HepG2 (cell line): ENCODE measurements around the gene ACER3. TPM values are rescaled to one million over a fixed set of nuclear protein-coding genes. Genes with fewer than 3 reads are reported as not detected.

ENCODE experiments used
- ATAC-seq: fragments of 200-7000 bp; cut with Tn5 transposase; 3 replicates; pipeline ENCODE4 v1.9.1; 2020; ENCODE audit warnings: mild to moderate bottlenecking, moderate library complexity
- BruUV-seq: library from RNA; stranded (reverse); fragments of 400-500 nt; replicated peaks from 2 replicates; lab custom pipeline; 2021; lab: Mats Ljungman, UMichigan
- CTCF ChIA-PET: fragments of 300-600 bp; formaldehyde crosslinking; extraction: SDS; loops from one replicate; lab custom pipeline; 2021; ENCODE audit warnings: low total read pairs, inconsistent platforms, low intra/inter-chr PET ratio; lab: Yijun Ruan, JAX
- POLR2A ChIA-PET: fragments of 350-600 bp; sonication (Branson Sonifier 250); formaldehyde crosslinking; loops from one replicate; lab custom pipeline; 2020; ENCODE audit warnings: antibody characterized with exemption, inconsistent platforms; lab: Yijun Ruan, JAX
- DNase-seq: peaks from one replicate; pipeline ENCODE4 v3.0.0-alpha.2; 2015; ENCODE audit warnings: low spot score
- FAIRE-seq: peaks from 3 replicates; lab custom pipeline; 2011; peaks lifted over from hg19 to GRCh38; lab: Jason Lieb, UNC
- H2AFZ ChIP-seq: one replicate; pipeline ENCODE4 v1.6.1; 2011; ENCODE audit warnings: low read length, inconsistent platforms
- H3K27ac ChIP-seq: fragments of 300-600 bp; 3 replicates; pipeline ENCODE4 v1.8.0; 2011; ENCODE audit warnings: mixed run types, mild to moderate bottlenecking, mixed read lengths, low read length, inconsistent platforms; ENCODE audit not compliant: insufficient read depth; ENCODE audit errors: extremely low read length
- H3K27me3 ChIP-seq, 2 experiments: fragments of 200-600 bp in 1 of 2; 2 replicates in 1 of 2; 3 replicates in 1 of 2; pipeline versions ENCODE4 v1.6.0 to v1.8.0; 2011; ENCODE audit warnings: low read length in 2 of 2, mild to moderate bottlenecking in 2 of 2, moderate library complexity in 2 of 2, inconsistent platforms in 1 of 2; ENCODE audit not compliant: insufficient read depth in 2 of 2, control insufficient read depth in 1 of 2
- H3K36me3 ChIP-seq, 2 experiments: fragments of 200-600 bp in 1 of 2; replicated peaks in 1 of 2; 2 replicates in 1 of 2; 3 replicates in 1 of 2; pipeline versions ENCODE4 v1.5.1 to v1.8.0; 2011; ENCODE audit warnings: low read length in 2 of 2, inconsistent platforms in 1 of 2; ENCODE audit not compliant: insufficient read depth in 2 of 2, control insufficient read depth in 1 of 2
- H3K4me1 ChIP-seq: 2 replicates; pipeline ENCODE4 v1.5.1; 2012; ENCODE audit warnings: low read length, inconsistent platforms; ENCODE audit not compliant: insufficient read depth
- H3K4me2 ChIP-seq: 2 replicates; pipeline ENCODE4 v1.6.0; 2011; ENCODE audit warnings: low read depth, low read length, inconsistent platforms
- H3K4me3 ChIP-seq, 3 experiments: fragments of 200-600 bp in 1 of 3; sonication (generic), shearing (Covaris generic) in 1 of 3; replicated peaks in 1 of 3; 2 replicates each; pipeline ENCODE4 v1.5.1; 2011 to 2016; ENCODE audit warnings: low read length in 3 of 3, inconsistent platforms in 2 of 3, low read depth in 2 of 3, mild to moderate bottlenecking in 2 of 3, control low read depth in 1 of 3, mixed read lengths in 1 of 3; ENCODE audit not compliant: insufficient read depth in 1 of 3
- H3K79me2 ChIP-seq: one replicate; pipeline ENCODE4 v1.6.1; 2011; ENCODE audit warnings: low read length, inconsistent platforms; ENCODE audit not compliant: insufficient read depth
- H3K9ac ChIP-seq: 2 replicates; pipeline ENCODE4 v1.6.0; 2011; ENCODE audit warnings: mild to moderate bottlenecking, low read depth, low read length, inconsistent platforms; ENCODE audit not compliant: insufficient read depth
- H3K9me3 ChIP-seq: 2 replicates; pipeline ENCODE4 v1.5.1; 2012; ENCODE audit warnings: mild to moderate bottlenecking, low read length
- H4K20me1 ChIP-seq: 2 replicates; pipeline ENCODE4 v1.6.0; 2011; ENCODE audit warnings: inconsistent platforms, mild to moderate bottlenecking, low read length, moderate library complexity; ENCODE audit not compliant: insufficient read depth
- BORCS8-MEF2B ChIP-seq: sonication (generic); formaldehyde crosslinking; IDR thresholded peaks from 2 replicates; pipeline ENCODE4 v1.8.0; 2022; ENCODE audit warnings: mild to moderate bottlenecking, missing genetic modification reagents
- CBX2 ChIP-seq, 2 experiments: fragments of 200-600 bp in 1 of 2; sonication (generic); formaldehyde crosslinking in 1 of 2; IDR thresholded peaks; 2 replicates each; pipeline versions ENCODE4 v1.7.0 to v1.8.1; 2018 to 2022; ENCODE audit warnings: low read depth in 2 of 2, low read length in 1 of 2, mild to moderate bottlenecking in 1 of 2, missing genetic modification reagents in 1 of 2
- CEBPB ChIP-seq: IDR thresholded peaks from 2 replicates; pipeline ENCODE4 v1.6.1; 2011; ENCODE audit warnings: low read depth, low read length, improper control_type of control experiment, borderline replicate concordance
- JUN ChIP-seq: sonication (generic); formaldehyde crosslinking; IDR thresholded peaks from 2 replicates; pipeline ENCODE4 v1.4.0; 2020; ENCODE audit warnings: mild to moderate bottlenecking, missing genetic modification reagents
- MLLT10 ChIP-seq: sonication (generic); formaldehyde crosslinking; IDR thresholded peaks from 2 replicates; pipeline ENCODE4 v1.4.0; 2020; ENCODE audit warnings: missing genetic modification reagents
- THYN1 ChIP-seq: sonication (generic); formaldehyde crosslinking; IDR thresholded peaks from 2 replicates; pipeline ENCODE4 v1.8.1; 2023; ENCODE audit warnings: low read depth, mild to moderate bottlenecking, moderate library complexity, missing genetic modification reagents, borderline replicate concordance
- ZNF232 ChIP-seq: sonication (generic); formaldehyde crosslinking; IDR thresholded peaks from 2 replicates; pipeline ENCODE4 v1.4.0; 2020; ENCODE audit warnings: missing genetic modification reagents, borderline replicate concordance
- ZNF772 ChIP-seq: sonication (generic); formaldehyde crosslinking; IDR thresholded peaks from 2 replicates; pipeline ENCODE4 v1.5.0; 2020; ENCODE audit warnings: mild to moderate bottlenecking, missing genetic modification reagents
- WGBS: methylation state at CpG from one replicate; pipeline ENCODE4 v1.1.6; 2017; ENCODE audit warnings: low lambda C conversion rate; 5-methylcytosine and 5-hydroxymethylcytosine counted together
- in situ Hi-C: cut with HindIII; loops from 2 replicates; pipeline ENCODE4 v1.10.0; 2017; ENCODE audit warnings: low pct_unique_long_range_greater_than_20kb; ENCODE audit not compliant: extremely low pct_ligation_motif_present
- intact Hi-C: fragments of 100-400 bp; cut with micrococcal nuclease; formaldehyde crosslinking; loops from one replicate; pipeline ENCODE4 v1.10.0; 2022; ENCODE audit not compliant: unreplicated experiment
- polyA plus RNA-seq, 8 experiments: library from polyadenylated mRNA; depleted of rRNA in 3 of 8; stranded (reverse) in 7 of 8; unstranded in 1 of 8; fragments of >200 nt; fragmentation: Illumina TruSeq in 4 of 8; extraction: Trizol in 4 of 8; gene quantifications; 2 replicates each; pipeline versions ENCODE4 v1.2.1 to v1.2.3, GENCODE V29; 2011 to 2016; ENCODE audit warnings: low read depth in 4 of 8, missing spikeins in 1 of 8, mixed read lengths in 1 of 8; ENCODE audit not compliant: insufficient read depth in 1 of 8
- total RNA-seq, 5 experiments: library from RNA; depleted of rRNA; stranded (reverse); fragments of >200 nt; fragmentation: Illumina TruSeq; extraction: Trizol; gene quantifications; 2 replicates each; pipeline ENCODE4 v1.2.3, GENCODE V29; 2016; ENCODE audit warnings: low read depth in 1 of 5
- TF ChIP-seq, protein P1 (sequence below): sonication (generic); formaldehyde crosslinking; IDR thresholded peaks from 2 replicates; pipeline ENCODE4 v1.4.0; 2020; ENCODE audit warnings: missing genetic modification reagents
- TF ChIP-seq, protein P2 (sequence below): IDR thresholded peaks from 2 replicates; pipeline ENCODE4 v1.6.1; 2016; ENCODE audit warnings: mild to moderate bottlenecking, missing biosample characterization, missing genetic modification reagents
- TF ChIP-seq, protein P3 (sequence below): sonication (generic); formaldehyde crosslinking; IDR thresholded peaks from 2 replicates; pipeline ENCODE4 v1.4.0; 2020; ENCODE audit warnings: missing genetic modification reagents
- TF ChIP-seq, protein P4 (sequence below): sonication (generic); formaldehyde crosslinking; IDR thresholded peaks from 2 replicates; pipeline ENCODE4 v1.4.0; 2020; ENCODE audit warnings: mild to moderate bottlenecking, missing genetic modification reagents

ACER3 gene
- total and polyA plus RNA-seq, 2 of the 13 experiments (the other 11 are each of a cell fraction or from before 2014, with no cell fraction given), result 6.0 to 9.8 TPM

DNA sequence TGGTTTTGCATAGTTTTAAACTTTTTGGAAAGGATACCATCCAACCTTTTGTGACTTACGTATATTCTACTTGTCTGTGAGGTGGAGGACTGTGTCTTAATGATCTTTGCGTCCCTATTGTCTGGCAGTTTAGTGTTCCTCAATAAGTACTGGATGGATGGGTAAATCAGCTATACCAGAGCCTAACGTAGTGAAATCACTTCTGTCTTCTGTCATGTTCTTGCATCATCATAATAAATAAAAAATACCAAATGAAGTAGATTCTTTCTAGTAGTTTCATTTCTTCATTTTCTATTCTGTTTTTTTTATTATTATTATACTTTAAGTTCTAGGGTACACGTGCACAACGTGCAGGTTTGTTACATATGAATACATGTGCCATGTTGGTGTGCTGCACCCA lies 66.4 kb downstream of the ACER3 start:
- no peak for DNase-seq
- no peak overlapping the region for H3K4me3 ChIP-seq
- ChIA-PET POLR2A (no interaction called here), CTCF (no interaction called here)
- TF ChIP-seq ZNF232 (CRISPR knock-in tag) (no peak), CEBPB (peak; percentile 29; the same call in 1 of the 2 replicates)
- no peak overlapping the region for H2AFZ ChIP-seq
- no peaks in the 10 kb centered on the region for H3K79me2 ChIP-seq
- in situ Hi-C loops (no loop called here), intact Hi-C loops (no loop called here)
- WGBS, result 98% methylated on average over 5 of the region's 5 CpGs
- no peak overlapping the region for H3K27ac ChIP-seq
- H4K20me1 ChIP-seq, result no peaks in the 10 kb centered on the region
- no peaks in the 10 kb centered on the region for H3K4me1 ChIP-seq
- FAIRE-seq, result no peak
- no peak overlapping the region for H3K9ac ChIP-seq
- H3K36me3 ChIP-seq, result no peaks in the 10 kb centered on the region
- no peaks in the 10 kb centered on the region for H3K9me3 ChIP-seq
- no peaks in the 10 kb centered on the region for H3K27me3 ChIP-seq
- ATAC-seq, result no peak
- no peak overlapping the region for H3K4me2 ChIP-seq
- BruUV-seq, result no TSS peak

DNA sequence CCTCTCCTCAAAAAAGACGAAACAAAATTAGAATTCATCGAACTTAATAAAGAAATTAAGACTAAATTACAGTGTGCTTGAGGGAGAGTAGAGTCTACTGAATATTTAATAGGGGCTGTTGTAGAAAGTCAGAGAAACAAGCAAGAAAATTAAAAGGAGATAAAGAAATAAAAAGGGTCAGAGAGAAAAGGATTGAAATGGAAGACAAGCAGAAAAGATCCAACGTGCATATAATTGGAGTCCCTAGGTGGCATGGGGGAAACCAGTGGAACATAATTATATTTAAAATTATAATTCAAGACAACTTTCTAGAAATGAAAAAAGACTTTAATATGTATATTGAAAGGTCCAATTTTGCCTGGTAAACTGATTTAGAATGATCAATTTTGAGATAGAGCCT lies 74.3 kb downstream of the ACER3 start:
- ChIA-PET CTCF (no interaction called here), POLR2A (no interaction called here)
- BruUV-seq, result no TSS peak
- Histone ChIP-seq H3K27ac (no peak overlapping the region), H4K20me1 (no peaks in the 10 kb centered on the region), H2AFZ (no peak overlapping the region), H3K4me1 (peaks cover 20% of the 10 kb centered on the region), H3K4me2 (no peak overlapping the region), H3K9ac (no peak overlapping the region), H3K27me3 (no peaks in the 10 kb centered on the region), H3K79me2 (no peaks in the 10 kb centered on the region), H3K9me3 (peaks cover 19% of the 10 kb centered on the region), H3K36me3 (no peaks in the 10 kb centered on the region), H3K4me3 (no peak overlapping the region)
- FAIRE-seq (no peak), DNase-seq (no peak), ATAC-seq (no peak)
- in situ Hi-C loops (no loop called here), intact Hi-C loops (no loop called here)
- WGBS, result 62% methylated on average over 3 of the region's 3 CpGs
- TF ChIP-seq, protein P1, sequence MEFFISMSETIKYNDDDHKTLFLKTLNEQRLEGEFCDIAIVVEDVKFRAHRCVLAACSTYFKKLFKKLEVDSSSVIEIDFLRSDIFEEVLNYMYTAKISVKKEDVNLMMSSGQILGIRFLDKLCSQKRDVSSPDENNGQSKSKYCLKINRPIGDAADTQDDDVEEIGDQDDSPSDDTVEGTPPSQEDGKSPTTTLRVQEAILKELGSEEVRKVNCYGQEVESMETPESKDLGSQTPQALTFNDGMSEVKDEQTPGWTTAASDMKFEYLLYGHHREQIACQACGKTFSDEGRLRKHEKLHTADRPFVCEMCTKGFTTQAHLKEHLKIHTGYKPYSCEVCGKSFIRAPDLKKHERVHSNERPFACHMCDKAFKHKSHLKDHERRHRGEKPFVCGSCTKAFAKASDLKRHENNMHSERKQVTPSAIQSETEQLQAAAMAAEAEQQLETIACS (CRISPR knock-in tag), result no peak
- TF ChIP-seq CBX2 (IDR thresholded peaks at IDR 0.05; ENCODE audit: low read depth, low read length) (no peak), CBX2 (CRISPR knock-in tag; IDR thresholded peaks at IDR 0.05; ENCODE audit: low read depth) (no peak), BORCS8-MEF2B (CRISPR knock-in tag) (no peak), ZNF772 (CRISPR knock-in tag) (no peak), JUN (no peak), MLLT10 (CRISPR knock-in tag) (no peak), THYN1 (CRISPR knock-in tag) (no peak)
- TF ChIP-seq, protein P2, sequence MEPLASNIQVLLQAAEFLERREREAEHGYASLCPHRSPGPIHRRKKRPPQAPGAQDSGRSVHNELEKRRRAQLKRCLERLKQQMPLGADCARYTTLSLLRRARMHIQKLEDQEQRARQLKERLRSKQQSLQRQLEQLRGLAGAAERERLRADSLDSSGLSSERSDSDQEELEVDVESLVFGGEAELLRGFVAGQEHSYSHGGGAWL (CRISPR knock-in tag), result no peak
- TF ChIP-seq, protein P3, sequence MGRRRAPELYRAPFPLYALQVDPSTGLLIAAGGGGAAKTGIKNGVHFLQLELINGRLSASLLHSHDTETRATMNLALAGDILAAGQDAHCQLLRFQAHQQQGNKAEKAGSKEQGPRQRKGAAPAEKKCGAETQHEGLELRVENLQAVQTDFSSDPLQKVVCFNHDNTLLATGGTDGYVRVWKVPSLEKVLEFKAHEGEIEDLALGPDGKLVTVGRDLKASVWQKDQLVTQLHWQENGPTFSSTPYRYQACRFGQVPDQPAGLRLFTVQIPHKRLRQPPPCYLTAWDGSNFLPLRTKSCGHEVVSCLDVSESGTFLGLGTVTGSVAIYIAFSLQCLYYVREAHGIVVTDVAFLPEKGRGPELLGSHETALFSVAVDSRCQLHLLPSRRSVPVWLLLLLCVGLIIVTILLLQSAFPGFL (CRISPR knock-in tag), result no peak
- TF ChIP-seq, protein P4, sequence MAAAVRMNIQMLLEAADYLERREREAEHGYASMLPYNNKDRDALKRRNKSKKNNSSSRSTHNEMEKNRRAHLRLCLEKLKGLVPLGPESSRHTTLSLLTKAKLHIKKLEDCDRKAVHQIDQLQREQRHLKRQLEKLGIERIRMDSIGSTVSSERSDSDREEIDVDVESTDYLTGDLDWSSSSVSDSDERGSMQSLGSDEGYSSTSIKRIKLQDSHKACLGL (CRISPR knock-in tag), result no peak
